Colon (tissue), 2 donors: ENCODE results near the gene INTS2.
"Not testable (repeated sequence)": the region's sequence is repeated elsewhere in the genome, so short reads cannot be mapped to it uniquely, and the experiment has no call there.

Source experiments
- FAIRE-seq: peaks from 2 replicates; lab custom pipeline; 2012; peaks lifted over from hg19 to GRCh38; lab: Jason Lieb, UNC
- donor health status: control.
- donor health status: control.

INTS2 gene

DNA sequence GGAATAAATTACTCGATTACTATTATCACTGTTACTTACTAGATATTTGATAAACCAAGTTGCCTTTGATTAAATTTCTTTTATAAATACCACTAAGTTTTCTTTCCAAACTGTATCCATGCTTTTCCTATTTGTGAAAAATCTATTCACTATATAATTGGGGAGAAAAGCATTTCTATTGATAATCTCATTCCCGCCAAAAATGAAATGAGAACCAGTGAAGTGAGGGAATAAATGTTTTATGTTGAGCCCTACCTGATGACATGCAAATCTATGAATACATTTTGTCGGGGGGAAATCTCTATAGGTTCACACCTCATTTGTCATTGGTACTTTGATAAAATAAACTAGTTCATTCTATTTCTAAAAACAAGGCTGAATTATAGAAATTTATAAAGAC lies 80.1 kb downstream of the INTS2 start:
- FAIRE-seq, result no peak

DNA sequence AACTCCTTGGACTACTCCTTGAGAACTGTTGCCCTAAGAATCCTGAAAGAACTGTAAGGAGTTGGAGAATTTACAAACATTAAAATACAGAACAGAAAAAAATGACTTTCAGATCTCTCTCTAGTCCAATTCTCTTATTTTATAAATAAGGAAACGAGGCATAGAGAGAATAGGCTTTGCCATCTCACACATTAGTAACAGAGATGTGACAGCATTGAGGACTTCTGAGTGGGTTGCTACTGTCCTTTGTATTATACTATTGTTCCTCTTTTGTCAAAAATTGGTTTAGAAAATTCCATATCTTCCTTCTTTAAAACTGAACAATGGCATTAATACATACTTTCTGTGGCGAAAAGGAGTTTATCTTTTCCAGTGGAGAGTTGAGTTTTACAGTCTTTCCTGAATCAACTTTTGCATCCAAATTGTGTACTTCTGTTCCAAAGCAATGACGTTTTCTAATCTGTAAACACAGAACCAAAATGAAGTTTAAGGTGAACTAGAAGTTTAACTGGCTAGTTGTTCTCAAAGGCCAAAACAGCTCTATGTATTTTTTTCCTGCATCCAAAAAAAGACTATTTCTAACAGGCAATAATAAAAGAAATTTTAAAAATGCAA lies 80.9 kb downstream of the INTS2 start:
- no peak for FAIRE-seq

DNA sequence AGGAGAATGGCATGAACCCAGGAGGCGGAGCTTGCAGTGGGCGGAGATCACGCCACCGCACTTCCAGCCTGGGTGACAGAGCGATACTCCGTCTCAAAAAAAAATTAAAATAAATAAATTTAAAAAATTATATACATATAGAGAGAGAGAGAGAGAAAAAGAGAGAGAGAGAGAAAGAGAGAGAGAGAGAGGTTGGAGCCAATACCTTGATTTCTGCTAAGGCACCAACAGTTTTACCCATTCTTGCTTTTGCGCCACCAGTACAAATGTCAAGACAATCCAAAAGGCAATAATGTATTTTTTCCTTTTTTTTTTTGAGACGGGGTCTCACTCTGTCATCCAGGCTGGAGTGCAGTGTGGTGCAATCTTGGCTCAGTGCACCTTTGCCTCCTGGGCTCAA lies 81.7 kb downstream of the INTS2 start:
- no peak for FAIRE-seq

DNA sequence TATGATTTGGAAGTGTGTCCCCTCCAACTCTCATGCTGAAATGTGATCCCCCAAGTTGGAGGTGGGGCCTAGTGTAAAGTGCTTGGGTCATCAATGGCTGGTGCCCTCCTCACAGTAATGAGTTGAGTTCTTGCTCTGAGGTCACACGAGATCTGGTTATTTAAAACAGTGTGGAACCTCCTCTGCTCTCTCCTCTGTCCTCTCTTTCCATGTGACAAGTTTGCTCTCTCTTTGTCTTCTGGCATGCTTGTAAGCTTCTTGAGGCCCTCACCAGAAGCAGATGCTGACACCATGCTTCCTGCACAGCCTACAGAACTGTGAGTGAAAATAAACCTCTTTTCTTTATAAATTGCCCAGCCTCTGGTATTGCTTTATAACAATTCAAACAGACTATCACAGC lies 84.3 kb downstream of the INTS2 start:
- no peak for FAIRE-seq

DNA sequence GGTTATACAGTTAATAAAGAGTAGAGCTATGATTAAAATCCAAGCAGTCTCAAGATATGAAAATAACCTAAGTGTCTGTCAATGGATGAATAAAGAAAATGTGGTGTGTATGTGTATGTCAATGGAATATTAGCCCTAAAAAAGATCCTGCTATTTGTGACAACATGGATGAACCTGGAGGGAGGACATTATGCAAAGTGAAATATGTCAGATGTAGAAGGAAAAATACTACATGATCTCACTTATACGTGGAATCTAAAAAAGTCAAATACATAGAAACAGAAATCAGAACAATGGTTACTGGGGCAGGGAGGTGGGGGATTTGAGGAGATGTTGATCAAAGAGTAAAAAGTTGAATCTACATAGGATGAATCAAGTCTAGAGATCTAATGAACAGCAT lies 84.9 kb downstream of the INTS2 start:
- FAIRE-seq, result no peak

DNA sequence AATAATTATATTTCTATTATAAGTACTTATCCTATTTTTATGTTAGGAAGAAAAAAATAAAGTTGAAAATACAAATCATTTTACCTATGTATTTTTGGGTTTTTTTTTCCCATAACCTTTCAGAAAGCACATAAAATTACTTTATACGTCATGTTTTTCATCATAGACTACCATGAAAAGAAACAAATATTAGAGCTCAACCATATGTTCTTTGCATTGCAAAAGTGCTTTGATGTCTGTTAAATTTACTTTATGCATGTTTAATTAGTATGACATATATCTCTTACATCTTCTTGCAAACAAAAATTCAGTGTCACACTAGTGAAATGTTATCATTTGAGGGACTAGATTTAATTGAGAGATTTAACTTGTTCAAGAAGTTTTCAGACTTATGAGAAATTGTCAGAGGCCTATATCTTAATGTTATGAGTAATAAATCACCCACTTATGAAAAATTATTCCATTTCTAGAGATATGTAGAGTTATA lies 88.4 kb downstream of the INTS2 start:
- no peak for FAIRE-seq

DNA sequence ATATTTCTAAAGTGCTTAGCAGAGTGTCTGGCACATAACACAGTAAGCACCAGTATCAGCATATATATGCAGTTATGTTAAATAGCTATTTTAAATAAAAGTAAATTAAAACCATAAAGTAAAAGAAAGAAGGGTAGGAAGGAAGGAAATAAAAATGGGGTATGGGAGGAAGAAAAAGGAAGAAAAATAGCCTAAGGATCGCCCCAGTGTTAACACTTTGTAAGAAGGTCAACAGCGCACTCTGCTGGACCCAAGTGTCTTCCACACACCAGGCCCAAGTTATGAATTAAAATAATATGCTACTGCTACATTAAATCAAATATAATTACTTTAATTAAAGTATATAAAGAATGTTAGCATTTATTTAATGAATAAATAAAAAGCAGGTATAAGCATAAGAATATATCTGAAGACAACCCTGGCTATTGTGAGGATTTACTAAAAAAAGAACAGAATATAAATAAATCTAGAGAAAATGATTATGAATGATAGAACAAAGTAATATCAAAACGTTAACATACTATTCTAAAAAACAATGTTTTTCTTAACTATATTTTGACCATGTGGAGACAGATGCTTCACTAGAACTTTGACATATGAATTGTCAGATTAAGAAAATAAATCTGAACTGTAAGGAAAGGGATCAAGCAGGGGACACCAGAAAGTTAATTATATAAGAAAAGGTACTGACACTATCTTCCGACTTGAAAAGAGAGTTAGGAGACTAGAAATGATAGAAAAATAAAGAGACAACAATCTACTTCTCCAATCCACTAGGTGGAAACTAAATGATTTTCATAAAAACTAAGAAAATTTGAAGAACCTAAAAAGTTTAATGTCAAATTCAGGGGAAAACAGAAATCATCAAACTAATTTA lies 90.4 kb downstream of the INTS2 start:
- no peak for FAIRE-seq

DNA sequence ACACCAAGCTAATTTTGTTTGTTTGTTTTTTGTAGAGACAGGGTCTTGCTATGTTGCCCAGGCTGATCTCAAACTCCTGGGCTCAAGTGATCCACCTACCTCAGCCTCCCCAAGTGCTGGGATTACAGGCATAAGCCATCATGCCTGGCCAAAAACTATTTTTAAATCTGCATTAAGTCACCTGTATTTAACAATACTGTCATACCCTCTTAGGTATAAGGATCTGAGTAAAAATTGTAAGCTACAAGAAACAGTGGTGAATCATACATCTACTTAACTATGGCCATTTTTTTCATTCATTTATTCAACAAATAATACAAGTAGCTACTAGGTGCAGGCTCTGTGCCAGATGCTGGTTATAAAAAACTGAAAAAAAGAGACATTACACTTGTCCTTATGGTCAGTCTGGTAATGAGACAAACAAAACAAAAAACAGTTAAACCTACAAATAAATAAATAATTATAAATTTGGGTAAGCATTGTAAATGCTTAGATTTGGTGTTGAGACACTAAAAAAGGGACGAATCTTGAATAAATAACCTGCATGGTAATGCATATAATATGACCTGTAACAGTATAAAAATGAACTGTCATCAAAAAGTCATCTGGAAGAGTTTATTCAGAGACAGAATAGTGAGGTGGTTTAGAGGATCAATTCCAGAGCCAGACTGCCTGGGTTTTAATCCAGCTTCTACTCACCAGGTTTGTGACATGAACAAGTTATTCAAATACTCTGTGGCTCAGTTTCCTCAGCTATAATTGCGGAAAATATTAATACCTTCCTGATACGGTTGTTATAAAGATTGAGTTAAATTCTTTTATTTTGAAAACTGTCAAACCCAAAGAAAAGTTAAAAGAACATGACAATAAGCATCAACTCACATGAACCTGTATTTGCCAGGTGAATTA lies 91.3 kb downstream of the INTS2 start:
- FAIRE-seq, result no peak

DNA sequence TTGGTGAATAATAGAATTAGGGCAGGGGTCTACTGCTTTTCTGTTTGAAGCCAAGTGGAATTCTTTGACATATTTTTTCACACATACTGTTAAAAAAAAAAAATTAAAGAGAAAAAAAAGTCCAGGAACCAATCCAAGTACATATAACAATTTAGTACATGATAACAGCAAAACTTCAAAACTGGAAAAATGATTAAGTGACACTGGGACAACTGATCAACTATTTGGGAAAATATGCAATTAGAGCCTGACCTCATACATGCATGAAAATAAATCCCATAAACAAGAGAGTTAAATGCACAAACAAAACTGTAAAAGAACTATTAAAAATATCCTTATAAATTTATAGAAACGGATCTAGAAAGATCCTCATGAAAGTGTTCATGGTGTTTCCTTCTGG lies 92.2 kb downstream of the INTS2 start:
- FAIRE-seq, result no peak

DNA sequence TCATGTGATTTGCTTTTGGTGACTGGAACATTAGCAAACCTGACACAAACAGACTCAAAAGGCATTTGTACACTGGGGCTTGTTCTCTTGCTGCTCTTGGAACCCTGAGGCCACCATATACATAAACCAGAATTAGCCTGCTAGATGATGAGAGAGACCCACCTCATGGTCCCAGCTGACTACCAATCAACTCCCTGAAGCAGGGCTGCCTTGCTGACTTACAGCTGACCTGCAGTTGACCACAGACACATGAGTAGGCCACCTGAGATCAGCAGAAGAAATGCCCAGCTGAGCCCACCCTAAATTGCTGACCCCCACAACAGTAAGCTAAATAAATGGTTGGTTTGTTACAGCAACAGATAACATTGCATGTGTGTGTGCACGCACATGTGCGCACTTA lies 93.2 kb downstream of the INTS2 start:
- no peak for FAIRE-seq

DNA sequence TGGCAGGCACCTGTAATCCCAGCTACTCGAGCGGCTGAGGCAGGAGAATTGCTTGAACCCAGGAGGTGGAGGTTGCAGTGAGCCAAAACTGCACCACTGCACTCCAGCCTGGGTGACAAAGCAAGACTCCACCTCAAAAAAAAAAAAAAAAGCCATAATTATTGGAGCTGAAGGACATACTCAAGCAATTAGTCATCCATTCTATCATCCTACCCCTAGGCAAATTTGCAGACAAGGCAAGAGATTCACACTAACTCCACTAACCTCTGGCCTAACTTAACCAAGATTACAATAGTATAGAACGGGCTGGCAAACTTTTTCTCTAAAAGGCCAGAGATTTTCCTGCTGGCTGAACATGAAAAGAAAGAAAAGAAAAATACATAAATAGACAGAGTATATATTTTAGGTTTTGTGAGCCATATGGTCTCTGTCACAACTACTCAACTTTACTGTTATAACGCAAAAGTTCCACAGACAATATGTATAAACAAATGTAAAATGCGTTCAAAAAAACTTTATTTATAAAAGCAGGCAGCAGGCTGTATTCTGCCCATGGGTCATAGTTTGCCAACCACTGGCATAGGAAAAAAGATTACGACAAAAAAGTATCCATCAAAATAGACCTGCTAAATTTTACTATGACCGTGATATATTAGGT lies 94.1 kb downstream of the INTS2 start:
- no peak for FAIRE-seq

DNA sequence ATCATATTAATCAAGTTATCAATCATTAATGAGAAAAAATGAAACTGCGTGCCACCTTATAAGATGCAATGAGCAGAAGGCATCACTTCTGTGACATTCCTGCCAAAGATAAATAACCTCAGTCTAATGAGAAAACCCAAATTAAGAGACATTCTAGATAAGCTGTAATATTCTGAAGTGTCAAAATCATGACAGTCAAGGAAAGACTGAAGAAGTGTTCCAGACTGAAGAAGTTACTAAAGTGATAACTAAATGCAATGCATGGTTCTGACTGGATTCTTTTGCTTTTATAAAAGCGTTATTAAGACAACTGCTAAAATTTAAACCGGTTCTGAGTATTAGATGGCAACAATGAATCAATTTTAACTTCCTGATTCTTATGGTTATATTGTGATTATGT lies 95.3 kb downstream of the INTS2 start:
- FAIRE-seq, result no peak

DNA sequence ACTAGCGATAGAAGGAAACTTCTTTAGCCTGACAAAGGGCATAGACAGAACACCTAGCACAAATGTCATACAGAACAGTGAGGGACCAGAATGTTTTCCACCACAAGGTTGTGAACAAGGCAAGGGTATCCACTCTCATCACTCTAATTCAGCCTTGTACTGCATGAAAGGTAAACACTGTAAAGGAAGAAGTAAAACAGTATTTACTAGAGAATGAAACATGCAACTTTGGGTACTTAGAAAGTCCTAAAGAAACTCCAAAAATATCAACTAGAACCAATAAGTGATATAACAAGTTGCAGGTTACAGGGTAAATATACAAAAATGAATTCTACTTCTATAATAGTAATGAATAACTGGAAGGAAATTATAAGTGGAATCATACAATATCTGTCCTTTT lies 96.7 kb downstream of the INTS2 start:
- no peak for FAIRE-seq

DNA sequence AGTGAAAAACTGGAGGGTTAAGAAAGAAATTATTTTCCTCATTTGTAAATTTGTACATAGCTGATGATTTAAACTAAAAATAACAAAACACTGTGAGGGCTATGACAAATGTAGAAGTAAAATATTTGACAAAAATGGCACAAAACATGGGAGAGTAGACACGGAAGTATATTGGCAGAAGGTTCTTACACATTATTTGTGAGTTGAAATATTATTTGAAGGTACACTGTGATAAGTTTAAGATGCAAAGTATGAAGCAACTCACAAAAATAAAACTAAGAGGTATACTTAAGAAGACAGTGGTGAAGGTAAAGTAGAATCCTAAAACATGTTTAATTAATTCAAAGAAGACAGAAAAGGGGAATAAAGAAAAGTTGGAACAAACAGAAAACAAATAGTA lies 99.1 kb downstream of the INTS2 start:
- FAIRE-seq, result no peak

DNA sequence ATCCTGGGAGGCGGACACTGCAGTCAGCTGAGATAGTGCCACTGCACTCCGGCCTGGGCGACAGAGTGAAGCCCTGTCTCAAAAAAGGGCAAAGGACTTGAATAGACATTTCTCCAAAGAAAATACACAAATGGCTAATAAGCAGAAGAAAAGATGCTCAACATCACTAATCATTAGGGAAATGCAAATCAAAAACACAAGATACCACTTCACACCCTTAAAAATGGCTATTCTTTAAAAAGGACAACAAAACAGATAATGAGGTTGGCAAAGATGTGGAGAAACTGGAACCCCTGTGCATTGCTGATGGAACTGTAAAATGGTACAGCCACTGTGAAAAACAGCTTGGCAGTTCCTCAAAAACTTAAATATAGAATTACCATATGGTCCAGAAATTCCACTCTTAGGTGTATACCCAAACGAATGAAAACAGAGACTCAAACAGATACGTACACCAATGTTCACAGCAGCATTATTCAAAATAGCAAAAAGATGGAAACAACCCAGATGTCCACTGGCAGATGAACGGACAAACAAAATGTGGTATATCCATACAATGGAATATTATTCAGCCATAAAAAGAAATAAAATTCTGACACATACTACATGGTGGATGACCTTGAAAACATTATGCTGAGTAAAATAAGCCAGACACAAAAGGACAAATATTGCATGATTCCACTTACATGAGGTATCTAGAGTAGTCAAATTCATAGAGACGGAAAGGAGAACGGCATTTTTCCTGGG lies 100.0 kb downstream of the INTS2 start:
- no peak for FAIRE-seq

DNA sequence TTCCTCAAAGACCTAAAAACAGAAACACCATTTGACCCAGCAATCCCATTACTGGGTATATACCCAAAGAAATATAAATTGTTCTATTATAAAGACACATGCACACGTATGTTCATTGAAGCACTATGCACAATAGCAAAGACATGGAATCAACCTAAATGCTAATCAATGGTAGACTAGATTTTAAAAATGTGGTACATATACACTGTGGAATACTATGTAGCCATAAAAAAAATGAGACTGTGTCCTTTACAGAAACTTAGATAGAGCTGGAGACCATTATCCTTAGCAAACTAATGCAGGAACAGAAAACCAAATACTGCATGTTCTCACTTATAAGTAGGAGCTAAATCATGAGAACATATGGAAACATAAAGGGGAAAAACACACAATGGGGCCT lies 100.9 kb downstream of the INTS2 start:
- not testable (repeated sequence) for FAIRE-seq

DNA sequence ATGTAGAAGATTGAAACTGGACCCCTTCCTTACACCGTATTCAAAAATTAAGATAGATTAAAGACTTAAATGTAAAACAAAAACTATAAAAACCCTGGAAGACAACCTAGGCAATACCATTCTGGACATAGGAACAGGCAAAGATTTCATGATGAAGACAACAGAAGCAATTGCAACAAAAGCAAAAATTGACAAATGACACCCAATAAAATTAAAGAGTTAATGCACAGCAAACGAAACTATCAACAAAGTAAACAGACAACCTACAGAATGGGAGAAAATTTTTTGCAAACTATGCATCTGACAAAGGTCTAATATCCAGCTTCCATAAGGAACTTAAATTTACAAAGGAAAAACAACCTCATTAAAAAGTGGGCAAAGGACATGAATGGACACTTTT lies 101.6 kb downstream of the INTS2 start:
- not testable (repeated sequence) for FAIRE-seq

DNA sequence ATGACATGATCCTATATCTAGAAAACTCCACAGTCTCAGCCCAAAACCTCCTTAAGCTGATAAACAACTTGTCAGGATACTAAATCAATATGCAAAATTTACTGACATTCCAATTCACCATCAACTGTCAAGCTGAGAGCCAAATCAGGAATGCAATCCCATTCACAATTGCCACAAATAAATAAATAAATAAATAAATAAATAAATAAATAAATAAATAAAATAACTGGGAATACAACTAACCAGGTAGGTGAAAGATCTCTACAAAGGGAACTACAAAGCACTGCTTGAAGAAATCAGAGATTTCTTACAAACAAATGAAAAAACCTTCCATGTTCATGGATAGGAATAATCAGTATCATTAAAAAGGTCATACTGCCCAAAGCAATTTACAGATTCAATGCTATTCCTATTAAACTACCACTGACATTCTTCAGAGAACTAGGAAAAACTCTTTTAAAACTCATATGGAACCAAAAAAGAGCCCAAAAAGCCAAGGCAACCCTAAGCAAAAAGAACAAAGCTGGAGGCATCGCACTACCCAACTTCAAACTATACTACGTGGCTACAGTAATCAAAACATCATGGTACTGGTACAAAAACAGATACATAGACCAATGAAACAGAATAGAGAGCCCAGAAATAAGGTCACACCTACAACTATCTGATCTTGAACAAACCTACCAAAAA lies 102.2 kb downstream of the INTS2 start:
- no peak for FAIRE-seq

DNA sequence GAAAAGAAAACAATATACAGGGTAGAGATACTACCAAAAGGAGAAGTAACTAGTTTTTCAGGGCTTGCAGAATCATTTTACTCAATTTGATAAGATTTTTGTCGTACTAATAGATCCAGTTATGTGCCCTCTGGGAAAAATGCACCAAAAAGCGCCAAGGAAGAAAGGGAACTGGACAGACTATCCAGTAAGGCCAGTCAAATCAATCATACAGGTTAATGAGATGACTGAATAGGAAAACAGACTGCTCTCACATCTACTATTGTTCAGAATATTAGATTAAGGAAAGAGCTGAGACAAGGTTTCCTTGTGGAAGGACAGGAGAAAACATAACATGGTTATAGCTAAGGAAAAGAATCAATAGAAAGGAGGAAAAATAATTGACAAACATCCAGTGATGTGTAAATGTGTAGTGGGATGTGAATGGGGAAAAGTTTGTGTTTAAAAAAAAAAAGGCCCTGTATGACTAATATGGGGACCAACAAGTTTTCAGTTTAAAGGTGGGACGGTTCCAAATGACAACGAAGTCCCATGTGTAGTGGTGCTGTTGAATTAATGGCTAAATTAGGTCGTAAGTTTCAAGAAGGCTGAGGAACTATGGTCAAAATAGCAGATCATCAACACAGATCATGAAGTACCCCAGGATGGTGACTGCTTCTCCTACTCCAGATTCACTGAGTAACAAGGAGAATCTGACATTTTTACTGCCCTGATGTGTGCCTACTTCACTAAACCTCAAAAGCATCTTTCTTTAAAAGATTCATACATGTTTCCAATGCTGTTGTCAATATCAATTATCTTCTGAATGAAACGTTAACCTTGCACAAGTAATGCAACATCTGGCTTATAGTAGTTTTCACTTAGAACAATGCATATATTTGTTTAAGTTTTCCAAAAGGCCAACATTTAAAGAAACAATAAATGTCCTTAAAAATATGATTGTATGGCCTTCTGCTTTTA lies 105.2 kb downstream of the INTS2 start:
- no peak for FAIRE-seq

DNA sequence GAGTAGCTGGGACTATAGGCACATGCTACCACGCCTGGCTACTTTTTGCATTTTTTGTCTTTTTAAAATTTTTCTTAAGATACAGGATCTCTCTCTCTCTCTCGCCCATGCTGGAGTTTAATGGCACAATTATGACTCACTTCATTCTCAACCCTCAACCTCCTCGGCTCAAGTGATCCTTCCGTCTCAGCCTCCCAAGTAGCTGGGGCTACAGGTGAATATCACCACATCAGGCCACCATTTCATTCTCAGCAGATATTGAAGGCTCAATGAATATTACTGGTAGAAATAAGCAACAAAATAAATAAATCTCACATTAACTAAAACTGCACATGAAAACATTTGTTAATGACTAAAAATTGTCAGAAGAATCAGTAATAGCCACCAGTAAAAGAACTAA lies 106.1 kb downstream of the INTS2 start:
- FAIRE-seq, result no peak
